Upper lobe of right lung (tissue), 1 donor: Measurements from ENCODE around the gene RAB6B. TPM values are rescaled to one million over a fixed set of nuclear protein-coding genes. Genes with fewer than 3 reads are reported as not detected.
"Not testable (repeated sequence)": the region's sequence is repeated elsewhere in the genome, so short reads cannot be mapped to it uniquely, and the experiment has no call there.

Experiments
- ATAC-seq: fragments of 200-7000 bp; cut with Tn5 transposase; one replicate; pipeline ENCODE4 v1.9.1; 2020; ENCODE audit warnings: mild to moderate bottlenecking, moderate library complexity
- DNase-seq: peaks from one replicate; pipeline ENCODE4 v3.0.0-alpha.2; 2020
- H3K27ac ChIP-seq: fragments of 200-600 bp; one replicate; pipeline ENCODE4 v1.8.0; 2022
- H3K27me3 ChIP-seq: fragments of 200-600 bp; one replicate; pipeline ENCODE4 v1.8.0; 2022; ENCODE audit warnings: mild to moderate bottlenecking
- H3K36me3 ChIP-seq: fragments of 200-600 bp; one replicate; pipeline ENCODE4 v1.8.0; 2022
- H3K4me1 ChIP-seq: fragments of 200-600 bp; one replicate; pipeline ENCODE4 v1.8.0; 2022
- H3K4me3 ChIP-seq: fragments of 200-600 bp; one replicate; pipeline ENCODE4 v1.8.0; 2022; ENCODE audit warnings: mild to moderate bottlenecking
- H3K9me3 ChIP-seq: fragments of 200-600 bp; one replicate; pipeline ENCODE4 v1.8.0; 2022
- intact Hi-C: fragments of 100-400 bp; cut with DNase I; formaldehyde crosslinking; loops from one replicate; pipeline ENCODE4 v1.11.0; 2022
- total RNA-seq: library from RNA; stranded (reverse); fragmentation: NEBNext Ultra II Directional; extraction: Animal tissue kit (Norgen Biotek cat#: 25700); gene quantifications from one replicate; pipeline ENCODE4 v1.2.1, GENCODE V29; 2021
- TF ChIP-seq, protein P1 (sequence below): fragments of 200-600 bp; IDR thresholded peaks from one replicate; pipeline ENCODE4 v1.8.0; 2022; ENCODE audit warnings: antibody characterized with exemption
- donor health status: DM: no; HTN: yes; CAD: no; lungs with severe emphysema.

Gene RAB6B
- total RNA-seq, 1 donor from 2014 or later, result 7.4 TPM

DNA sequence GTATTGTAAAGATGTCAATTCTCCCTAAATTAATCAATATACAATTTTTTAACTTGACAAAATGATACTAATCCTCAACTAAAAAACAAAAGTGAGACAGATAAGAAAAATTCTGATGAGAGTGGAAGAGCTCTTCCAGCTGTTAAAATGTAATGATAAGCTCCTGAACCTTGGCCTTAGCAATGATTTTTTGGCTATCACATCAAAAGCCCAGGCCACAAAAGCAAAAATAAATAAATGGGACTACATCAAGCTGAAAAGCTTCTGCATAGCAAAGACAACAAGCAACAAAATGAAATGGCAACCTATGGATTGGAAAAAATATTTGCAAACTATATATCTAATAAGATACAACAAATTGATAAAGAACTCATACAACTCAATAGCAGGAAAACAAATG, 114.1 kb downstream of the RAB6B start:
- no peaks in the 10 kb centered on the region for H3K36me3 ChIP-seq
- H3K9me3 ChIP-seq, result no peaks in the 10 kb centered on the region
- TF ChIP-seq, protein P1, sequence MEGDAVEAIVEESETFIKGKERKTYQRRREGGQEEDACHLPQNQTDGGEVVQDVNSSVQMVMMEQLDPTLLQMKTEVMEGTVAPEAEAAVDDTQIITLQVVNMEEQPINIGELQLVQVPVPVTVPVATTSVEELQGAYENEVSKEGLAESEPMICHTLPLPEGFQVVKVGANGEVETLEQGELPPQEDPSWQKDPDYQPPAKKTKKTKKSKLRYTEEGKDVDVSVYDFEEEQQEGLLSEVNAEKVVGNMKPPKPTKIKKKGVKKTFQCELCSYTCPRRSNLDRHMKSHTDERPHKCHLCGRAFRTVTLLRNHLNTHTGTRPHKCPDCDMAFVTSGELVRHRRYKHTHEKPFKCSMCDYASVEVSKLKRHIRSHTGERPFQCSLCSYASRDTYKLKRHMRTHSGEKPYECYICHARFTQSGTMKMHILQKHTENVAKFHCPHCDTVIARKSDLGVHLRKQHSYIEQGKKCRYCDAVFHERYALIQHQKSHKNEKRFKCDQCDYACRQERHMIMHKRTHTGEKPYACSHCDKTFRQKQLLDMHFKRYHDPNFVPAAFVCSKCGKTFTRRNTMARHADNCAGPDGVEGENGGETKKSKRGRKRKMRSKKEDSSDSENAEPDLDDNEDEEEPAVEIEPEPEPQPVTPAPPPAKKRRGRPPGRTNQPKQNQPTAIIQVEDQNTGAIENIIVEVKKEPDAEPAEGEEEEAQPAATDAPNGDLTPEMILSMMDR, result no peak
- DNase-seq (no peak), ATAC-seq (no peak)
- H3K27ac ChIP-seq, result no peak overlapping the region
- H3K4me3 ChIP-seq, result no peak overlapping the region
- peaks cover 9% of the 10 kb centered on the region for H3K27me3 ChIP-seq
- intact Hi-C loops, result no loop called here
- no peaks in the 10 kb centered on the region for H3K4me1 ChIP-seq

DNA sequence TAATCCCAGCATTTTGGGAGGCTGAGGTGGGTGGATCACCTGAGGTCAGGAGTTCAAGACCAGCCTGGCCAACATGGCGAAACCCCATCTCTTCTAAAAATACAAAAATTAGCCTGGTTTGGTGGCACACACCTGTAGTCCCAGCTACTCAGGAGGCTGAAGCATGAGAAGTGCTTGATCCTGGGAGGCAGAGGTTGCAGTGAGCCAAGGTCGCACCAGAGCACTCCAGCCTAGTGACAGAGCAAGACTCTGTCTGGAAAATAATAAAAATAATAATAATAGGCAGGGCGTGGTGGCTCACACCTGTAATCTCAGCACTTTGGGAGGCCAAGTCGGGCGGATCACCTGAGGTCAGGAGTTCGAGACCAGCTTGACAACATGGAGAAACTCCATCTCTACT, 114.9 kb downstream of the RAB6B start:
- ATAC-seq, intact Hi-C loops, H3K4me1 ChIP-seq, H3K4me3 ChIP-seq, H3K27ac ChIP-seq, H3K27me3 ChIP-seq, H3K9me3 ChIP-seq, DNase-seq, H3K36me3 ChIP-seq: not testable (repeated sequence)

DNA sequence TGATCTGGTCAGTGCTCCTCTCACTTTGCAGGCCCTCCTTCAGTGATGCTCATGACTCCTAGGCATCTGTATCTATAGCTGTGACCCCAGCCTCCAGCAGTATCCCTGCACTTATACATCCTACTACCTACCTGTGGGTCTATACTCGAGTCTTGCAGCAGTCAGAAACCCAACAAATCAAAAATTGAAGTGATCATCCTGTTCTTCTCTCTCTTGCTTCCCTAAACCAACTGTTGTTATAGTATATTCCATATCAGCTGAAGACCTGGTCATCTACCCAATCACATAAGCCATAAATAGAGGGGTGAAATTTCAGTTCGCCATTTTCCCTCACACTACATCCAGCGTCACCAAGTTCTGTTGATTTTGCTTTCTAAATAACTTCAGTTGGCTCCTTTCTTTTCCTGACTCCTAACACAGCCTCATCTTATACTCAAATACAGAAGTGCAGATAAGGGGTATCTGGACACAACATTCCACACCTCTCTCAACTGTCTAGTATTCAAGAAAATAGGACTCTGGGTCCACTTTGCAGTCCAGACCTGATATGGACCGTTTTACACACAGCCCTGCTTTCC, 116.0 kb downstream of the RAB6B start:
- no peak overlapping the region for H3K4me3 ChIP-seq
- peaks cover 9% of the 10 kb centered on the region for H3K27me3 ChIP-seq
- H3K27ac ChIP-seq, result no peak overlapping the region
- no peaks in the 10 kb centered on the region for H3K9me3 ChIP-seq
- no peaks in the 10 kb centered on the region for H3K36me3 ChIP-seq
- no peaks in the 10 kb centered on the region for H3K4me1 ChIP-seq
- TF ChIP-seq, protein P1, result no peak
- intact Hi-C loops, result no loop called here
- DNase-seq (no peak), ATAC-seq (no peak)

DNA sequence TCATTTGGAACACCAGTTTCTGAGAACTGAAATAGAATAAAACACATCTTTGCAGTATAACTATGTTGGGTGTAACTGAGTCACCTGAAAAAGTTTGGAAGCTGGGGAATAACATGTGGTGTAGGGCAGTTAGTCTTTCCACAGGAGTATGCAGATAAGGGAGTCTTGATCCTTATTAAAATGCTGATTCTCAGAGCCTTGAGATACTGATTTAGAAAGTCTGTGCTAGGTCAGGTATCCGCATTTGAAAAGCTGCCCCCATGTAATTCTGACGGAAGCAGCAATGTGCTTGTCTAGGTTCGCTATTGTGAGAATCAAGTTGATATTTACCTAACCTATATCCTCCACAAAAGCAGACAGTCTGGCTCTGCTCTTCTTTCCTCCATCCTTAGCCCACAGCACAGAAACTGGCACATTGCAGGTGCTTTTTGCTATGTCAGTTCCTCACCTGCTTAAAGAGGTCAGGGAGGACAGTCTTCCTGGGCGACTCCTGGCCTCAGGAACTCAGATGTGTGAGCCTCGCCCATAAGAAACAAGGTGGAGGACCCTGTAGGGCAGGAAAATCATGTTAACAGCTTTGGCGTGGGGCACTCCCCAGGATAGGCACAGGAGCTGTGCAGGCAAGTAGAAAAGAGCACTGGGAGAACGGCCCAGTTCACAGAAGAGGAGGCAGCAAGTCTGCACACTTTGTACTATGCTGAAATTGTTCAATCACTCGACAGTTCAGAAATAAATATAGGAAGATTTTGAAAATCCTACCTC, 117.7 kb downstream of the RAB6B start:
- Histone ChIP-seq H3K36me3 (no peaks in the 10 kb centered on the region), H3K27me3 (peaks cover 9% of the 10 kb centered on the region), H3K4me3 (no peak overlapping the region), H3K4me1 (no peaks in the 10 kb centered on the region), H3K27ac (no peak overlapping the region), H3K9me3 (no peaks in the 10 kb centered on the region)
- intact Hi-C loops, result no loop called here
- ATAC-seq (no peak), DNase-seq (no peak)
- TF ChIP-seq, protein P1, result no peak

DNA sequence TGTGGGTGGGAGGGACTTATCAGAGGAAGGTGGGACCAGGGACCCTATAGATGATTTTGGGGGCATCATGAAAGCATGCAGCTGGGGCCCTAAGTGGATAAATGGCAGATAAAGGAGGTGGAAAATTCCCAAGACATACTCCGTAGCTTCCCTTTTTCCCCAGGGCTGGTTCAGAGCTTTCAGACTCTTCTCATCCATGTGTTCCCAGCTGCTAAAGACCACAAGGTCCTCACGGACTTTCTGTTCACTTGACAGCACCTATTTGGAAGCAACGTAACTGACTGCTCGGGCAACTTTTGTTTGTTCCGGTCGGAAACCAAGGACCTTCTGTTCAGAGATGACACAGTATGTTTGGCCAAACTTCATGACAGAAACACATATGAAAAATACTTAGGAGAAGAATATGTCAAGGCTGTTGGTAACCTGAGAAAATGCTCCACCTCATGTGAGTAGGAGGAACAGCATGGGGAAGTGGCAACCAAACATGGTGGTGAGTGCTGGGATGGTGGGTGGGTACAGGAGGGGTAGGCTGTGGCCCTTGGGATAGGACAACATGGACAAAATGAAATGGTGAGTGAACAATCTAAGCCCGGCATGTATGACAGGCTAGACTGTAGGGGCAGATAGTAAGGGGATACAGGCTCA, 118.8 kb downstream of the RAB6B start:
- H3K27me3 ChIP-seq, result peaks cover 1% of the 10 kb centered on the region
- no peak for ATAC-seq
- H3K36me3 ChIP-seq, result no peaks in the 10 kb centered on the region
- no peak overlapping the region for H3K4me3 ChIP-seq
- H3K4me1 ChIP-seq, result no peaks in the 10 kb centered on the region
- TF ChIP-seq, protein P1, result no peak
- H3K27ac ChIP-seq, result no peak overlapping the region
- H3K9me3 ChIP-seq, result no peaks in the 10 kb centered on the region
- no peak for DNase-seq
- intact Hi-C loops, result no loop called here

DNA sequence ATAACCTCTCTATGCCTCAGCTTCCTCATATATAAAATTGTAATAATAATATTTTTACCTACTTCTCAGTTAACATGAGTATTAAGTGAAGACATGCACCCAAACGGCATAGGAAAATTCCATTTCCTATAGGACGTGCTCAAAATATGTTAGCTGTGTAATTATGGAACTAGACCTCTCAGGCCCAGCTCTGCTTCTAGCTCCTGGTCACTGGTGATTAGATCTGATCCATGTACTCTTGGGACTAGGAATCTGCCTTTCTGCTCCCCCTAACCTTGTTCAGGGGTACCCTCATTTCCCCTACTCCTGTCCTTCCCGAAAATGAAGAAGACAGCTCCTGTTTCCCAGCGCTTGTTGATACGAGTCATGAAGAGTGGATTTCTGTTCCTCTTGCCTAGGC, 119.8 kb downstream of the RAB6B start:
- Histone ChIP-seq H3K4me1 (no peaks in the 10 kb centered on the region), H3K36me3 (no peaks in the 10 kb centered on the region), H3K4me3 (no peak overlapping the region), H3K27ac (no peak overlapping the region), H3K9me3 (no peaks in the 10 kb centered on the region), H3K27me3 (no peaks in the 10 kb centered on the region)
- intact Hi-C loops, result no loop called here
- no peak for DNase-seq
- TF ChIP-seq, protein P1, result no peak
- no peak for ATAC-seq
